HuH-7.5 (cell line): ENCODE results near the gene ARHGAP5.
"Not testable (repeated sequence)": the region's sequence is repeated elsewhere in the genome, so short reads cannot be mapped to it uniquely, and the experiment has no call there.

ENCODE experiments used
- DNase-seq: peaks from one replicate; pipeline ENCODE4 v3.0.0; 2011; ENCODE audit warnings: low spot score

Gene ARHGAP5

GRCh38 chr14:32109676-32110547 lies 32.8 kb downstream of the ARHGAP5 start:
- no peak for DNase-seq

- no peak for DNase-seq
These were observed 33.4 kb downstream of the ARHGAP5 start for GRCh38 chr14:32110548-32110896.

GRCh38 chr14:32121536-32121935 lies 44.4 kb downstream of the ARHGAP5 start:
- DNase-seq, result no peak

DNA sequence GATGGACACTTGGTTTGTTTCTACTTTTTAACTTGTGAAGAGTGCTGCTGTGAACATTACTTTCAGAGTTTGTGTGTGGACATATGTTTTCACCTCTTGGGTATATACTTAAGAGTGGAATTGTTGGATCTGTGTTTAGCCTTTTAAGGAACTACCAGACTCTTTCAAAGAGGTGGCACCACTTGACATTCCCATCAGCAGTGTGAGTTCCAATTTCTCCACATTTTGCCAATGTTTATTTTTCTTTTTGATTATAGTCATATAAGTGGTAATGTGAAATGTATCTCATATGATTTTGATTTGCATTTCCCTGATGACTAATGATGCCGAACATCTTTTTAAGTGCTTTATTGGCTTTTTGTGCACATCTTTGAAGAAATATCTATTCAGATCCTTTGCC lies 44.8 kb downstream of the ARHGAP5 start:
- no peak for DNase-seq

GRCh38 chr14:32126899-32127730 lies 50.0 kb downstream of the ARHGAP5 start:
- not testable (repeated sequence) for DNase-seq

DNA sequence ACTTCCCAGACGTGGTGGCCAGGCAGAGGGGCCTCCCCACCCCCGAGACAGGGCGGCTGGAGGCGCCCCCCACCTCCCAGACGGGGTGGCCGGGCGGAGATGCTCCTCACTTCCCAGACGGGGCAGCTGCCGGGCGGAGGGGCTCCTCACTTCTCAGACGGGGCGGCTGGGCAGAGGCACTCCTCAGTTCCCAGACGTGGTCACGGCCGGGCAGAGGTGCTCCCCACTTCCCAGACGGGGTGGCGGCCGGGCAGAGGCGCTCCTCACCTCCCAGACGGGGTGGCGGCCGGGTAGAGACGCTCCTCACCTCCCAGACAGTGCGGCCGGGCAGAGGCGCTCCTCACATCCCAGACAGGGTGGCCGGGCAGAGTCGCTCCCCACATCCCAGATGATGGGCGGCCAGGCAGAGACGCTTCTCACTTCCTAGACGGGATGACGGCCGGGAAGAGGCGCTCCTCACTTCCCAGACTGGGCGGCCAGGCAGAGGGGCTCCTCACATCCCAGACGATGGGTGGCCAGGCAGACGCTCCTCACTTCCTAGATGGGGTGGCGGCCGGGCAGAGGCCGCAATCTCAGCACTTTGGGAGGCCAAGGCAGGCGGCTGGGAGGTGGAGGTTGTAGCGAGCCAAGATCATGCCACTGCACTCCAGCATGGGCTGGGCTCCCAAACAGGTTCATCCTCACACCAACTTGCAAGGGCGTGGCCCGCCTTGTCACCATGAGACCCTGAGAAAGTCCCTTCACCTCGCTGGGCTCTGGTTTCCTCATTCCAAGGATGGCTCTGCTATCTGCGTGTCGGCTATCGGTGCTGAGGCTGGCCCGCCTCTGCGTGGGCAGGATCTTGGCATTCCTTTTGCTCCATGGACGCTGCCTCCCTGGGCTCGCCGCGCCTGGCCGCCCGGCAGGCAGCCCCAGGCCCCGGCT lies 50.9 kb downstream of the ARHGAP5 start:
- DNase-seq, result not testable (repeated sequence)

- no peak for DNase-seq
These were observed 51.6 kb downstream of the ARHGAP5 start for GRCh38 chr14:32128703-32129102.

- DNase-seq, result no peak
These were observed 52.0 kb downstream of the ARHGAP5 start for GRCh38 chr14:32129124-32129523.

DNA sequence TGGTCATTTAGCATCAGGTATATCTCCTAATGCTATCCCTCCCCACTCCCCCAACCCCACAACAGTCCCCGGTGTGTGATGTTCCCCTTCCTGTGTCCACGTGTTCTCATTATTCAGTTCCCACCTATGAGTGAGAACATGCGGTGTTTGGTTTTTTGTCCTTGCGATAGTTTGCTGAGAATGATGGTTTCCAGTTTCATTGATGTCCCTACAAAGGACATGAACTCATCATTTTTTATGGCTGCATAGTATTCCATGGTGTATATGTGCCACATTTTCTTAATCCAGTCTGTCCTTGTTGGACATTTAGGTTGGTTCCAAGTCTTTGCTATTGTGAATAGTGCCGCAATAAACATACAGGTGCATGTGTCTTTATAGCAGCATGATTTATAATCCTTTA lies 54.6 kb downstream of the ARHGAP5 start:
- DNase-seq, result not testable (repeated sequence)

GRCh38 chr14:32134448-32135097 lies 57.5 kb downstream of the ARHGAP5 start:
- DNase-seq, result no peak

- DNase-seq, result no peak
These were observed 59.1 kb downstream of the ARHGAP5 start for GRCh38 chr14:32136027-32136825.

DNA sequence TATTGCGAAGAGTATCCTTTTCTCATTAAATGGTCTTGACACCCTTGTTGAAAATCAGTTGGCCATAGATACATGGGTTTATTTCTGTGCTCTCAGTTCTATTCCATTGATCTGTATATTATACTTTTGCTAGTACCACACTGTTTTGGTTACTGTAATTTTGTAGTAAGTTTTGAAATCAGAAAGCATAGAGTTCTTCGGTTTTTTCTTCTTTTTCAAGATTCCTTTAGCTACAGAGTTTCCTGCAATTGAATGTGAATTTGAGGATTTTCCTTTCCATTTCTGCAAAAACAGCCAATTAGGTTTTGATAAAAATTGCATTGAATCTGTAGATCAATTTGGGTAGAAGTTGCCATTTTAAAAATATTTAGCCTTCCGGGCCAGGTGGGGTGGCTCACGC lies 60.2 kb downstream of the ARHGAP5 start:
- no peak for DNase-seq

GRCh38 chr14:32137892-32138291 lies 60.8 kb downstream of the ARHGAP5 start:
- no peak for DNase-seq

GRCh38 chr14:32142341-32142740 lies 65.2 kb downstream of the ARHGAP5 start:
- no peak for DNase-seq

GRCh38 chr14:32142754-32143437 lies 65.8 kb downstream of the ARHGAP5 start:
- DNase-seq, result no peak

DNA sequence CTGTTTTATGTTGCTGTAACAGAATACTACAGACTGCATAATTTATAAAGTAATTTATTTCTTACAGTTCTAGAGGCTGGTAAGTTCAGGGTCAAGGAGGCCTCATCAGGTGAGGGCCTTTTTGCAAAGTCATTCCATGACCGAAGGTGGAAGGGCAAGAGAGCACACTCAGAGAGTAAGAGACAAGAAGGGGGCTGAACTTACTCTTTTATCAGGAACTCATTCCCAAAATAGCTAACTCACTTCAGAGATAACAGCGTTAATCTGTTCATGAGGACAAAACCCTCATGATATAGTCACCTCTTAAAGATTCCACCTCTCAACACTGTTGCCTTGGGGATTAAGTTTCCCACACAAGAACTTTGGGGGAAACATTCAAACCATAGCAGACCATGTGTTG lies 73.3 kb downstream of the ARHGAP5 start:
- DNase-seq, result no peak

DNA sequence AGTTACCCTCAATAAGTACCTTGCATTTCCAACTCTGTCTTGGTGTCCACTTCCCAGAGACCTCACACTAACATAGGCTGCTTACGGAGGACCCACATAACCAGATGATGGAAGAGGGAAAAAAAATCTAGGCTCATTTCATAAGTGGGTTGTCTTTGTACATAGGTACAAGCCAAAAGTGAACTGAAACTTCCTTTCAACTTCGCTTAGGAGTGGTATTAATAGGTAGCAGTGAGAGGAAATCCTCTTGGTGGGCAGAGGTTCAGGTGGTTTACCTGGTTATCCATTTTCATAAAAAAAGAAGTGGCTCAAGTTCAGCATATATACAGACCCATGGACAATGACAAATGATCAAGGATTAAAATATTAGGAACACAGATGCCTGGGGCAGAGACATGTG lies 88.9 kb downstream of the ARHGAP5 start:
- DNase-seq, result no peak

GRCh38 chr14:32166924-32167323 lies 89.8 kb downstream of the ARHGAP5 start:
- DNase-seq, result no peak

DNA sequence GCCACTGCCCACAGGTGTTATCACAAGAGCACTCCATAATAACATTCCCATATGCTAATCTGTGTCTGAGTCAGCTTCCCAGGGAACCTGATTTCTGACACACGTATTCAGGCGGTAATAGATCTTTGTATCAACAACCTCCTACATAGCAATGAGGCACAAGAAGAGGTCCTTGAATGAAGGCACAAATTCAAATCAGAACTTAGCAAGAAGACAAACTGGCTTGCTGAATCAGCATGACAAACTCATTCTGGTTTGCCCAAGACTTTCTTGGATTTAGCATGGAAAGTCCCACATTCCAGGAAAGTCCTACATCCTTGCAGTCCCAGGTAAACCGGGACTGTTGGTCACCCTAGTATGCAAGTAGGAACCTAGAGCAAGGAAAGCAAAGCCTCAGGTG lies 90.8 kb downstream of the ARHGAP5 start:
- no peak for DNase-seq

DNA sequence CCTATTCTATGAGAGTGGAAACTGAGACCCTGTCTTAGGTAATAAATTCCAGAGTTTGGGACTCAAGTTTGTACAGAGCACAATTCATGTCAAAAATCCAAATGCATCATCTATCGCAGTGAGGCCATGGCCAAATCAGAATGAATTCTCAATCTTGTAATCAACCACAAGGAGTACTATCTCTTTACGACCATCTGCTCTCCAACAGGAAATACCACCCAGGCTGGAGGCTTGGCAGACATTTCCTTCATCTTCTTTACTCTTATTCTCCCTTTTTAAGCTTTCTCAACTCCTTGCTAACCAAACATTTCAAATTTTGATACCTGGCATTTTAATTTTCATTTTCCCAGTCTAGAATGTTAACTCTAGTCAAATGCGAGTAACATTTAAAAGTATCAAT lies 92.1 kb downstream of the ARHGAP5 start:
- no peak for DNase-seq
